ENCODE results near the gene PEX16. TPM values are rescaled to one million over a fixed set of nuclear protein-coding genes. Genes with fewer than 3 reads are reported as not detected.
A peak's percentile ranks its signal among the peaks of the same experiment; 100 is the strongest.

The PEX16 gene
- total RNA-seq, 2 experiments from 2014 or later: 56.3 to 62.0 TPM

DNA sequence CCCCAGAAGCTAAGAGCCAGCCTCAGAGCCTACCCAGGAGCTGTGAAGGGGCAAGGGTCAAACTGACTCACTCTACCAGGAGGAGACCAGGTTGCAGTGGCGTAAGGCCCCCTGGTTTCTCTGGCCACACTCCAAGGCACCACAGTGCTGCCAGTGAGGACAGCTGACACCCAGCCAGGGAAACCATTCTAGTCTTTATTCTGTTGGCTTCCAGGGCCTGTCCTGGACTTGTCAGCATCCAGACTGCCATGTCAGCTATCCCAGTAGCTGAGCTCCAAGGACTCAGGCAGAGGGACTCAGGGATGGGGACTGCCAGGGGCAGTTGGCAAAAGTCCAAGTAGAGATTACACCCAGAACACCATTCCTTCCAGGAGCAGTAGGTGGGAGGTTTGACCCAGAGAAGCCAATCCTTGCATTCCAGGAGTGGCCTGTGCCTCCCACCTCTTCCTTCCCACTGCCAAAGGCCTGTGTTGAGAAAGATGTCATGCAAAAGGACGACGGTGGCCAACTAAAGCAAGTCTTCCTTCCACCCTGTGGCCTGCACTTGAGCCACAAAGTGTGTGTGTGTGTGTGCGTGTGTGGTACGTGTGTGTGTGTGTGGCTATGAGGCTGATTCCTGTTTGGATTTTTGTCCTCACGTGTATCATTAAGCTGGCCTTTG is 35.8 kb downstream of the PEX16 start:
- ATAC-seq (ENCODE audit: poor library complexity) (no peak), DNase-seq (peak in 1 of 14 experiments; percentile 12)
- peak overlapping the region; percentile 35 for H3K4me3 Mint-ChIP-seq
- H3K9me3 ChIP-seq (ENCODE audit: control insufficient read depth in 1 of 2, insufficient read depth in 1 of 2, low read length in 2 of 2): peaks cover 0 to 5% of the 10 kb centered on the region in 2 experiments
- H3K27me3 ChIP-seq (ENCODE audit: control insufficient read depth in 1 of 2, insufficient read depth in 2 of 2, low read length in 2 of 2): no peaks in the 10 kb centered on the region
- peaks cover 13% of the 10 kb centered on the region for H3K4me1 ChIP-seq (ENCODE audit: insufficient read depth, low read length)
- no peak overlapping the region for H3K4me3 ChIP-seq (ENCODE audit: low read length)
- ChIA-PET POLR2A (no interaction called here), CTCF (no interaction called here)
- H3K27me3 Mint-ChIP-seq: no peaks in the 10 kb centered on the region
- H3K27ac Mint-ChIP-seq: peak overlapping the region; percentile 36
- peaks cover 11% of the 10 kb centered on the region for H3K4me1 Mint-ChIP-seq (ENCODE audit: low read depth)
- H3K36me3 ChIP-seq (ENCODE audit: insufficient read depth, low read length): peaks cover 42% of the 10 kb centered on the region
- H3K36me3 Mint-ChIP-seq (ENCODE audit: low read depth): peaks cover 67% of the 10 kb centered on the region
- no peaks in the 10 kb centered on the region for H3K9me3 Mint-ChIP-seq
- no peak overlapping the region for H3K27ac ChIP-seq (ENCODE audit: low read depth in 1 of 2, low read length in 2 of 2)
- intact Hi-C loops (cut with DNase I, micrococcal nuclease): no loop called here
- TF ChIP-seq, protein P1, sequence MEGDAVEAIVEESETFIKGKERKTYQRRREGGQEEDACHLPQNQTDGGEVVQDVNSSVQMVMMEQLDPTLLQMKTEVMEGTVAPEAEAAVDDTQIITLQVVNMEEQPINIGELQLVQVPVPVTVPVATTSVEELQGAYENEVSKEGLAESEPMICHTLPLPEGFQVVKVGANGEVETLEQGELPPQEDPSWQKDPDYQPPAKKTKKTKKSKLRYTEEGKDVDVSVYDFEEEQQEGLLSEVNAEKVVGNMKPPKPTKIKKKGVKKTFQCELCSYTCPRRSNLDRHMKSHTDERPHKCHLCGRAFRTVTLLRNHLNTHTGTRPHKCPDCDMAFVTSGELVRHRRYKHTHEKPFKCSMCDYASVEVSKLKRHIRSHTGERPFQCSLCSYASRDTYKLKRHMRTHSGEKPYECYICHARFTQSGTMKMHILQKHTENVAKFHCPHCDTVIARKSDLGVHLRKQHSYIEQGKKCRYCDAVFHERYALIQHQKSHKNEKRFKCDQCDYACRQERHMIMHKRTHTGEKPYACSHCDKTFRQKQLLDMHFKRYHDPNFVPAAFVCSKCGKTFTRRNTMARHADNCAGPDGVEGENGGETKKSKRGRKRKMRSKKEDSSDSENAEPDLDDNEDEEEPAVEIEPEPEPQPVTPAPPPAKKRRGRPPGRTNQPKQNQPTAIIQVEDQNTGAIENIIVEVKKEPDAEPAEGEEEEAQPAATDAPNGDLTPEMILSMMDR (IDR thresholded peaks at IDR 0.05): no peak

DNA sequence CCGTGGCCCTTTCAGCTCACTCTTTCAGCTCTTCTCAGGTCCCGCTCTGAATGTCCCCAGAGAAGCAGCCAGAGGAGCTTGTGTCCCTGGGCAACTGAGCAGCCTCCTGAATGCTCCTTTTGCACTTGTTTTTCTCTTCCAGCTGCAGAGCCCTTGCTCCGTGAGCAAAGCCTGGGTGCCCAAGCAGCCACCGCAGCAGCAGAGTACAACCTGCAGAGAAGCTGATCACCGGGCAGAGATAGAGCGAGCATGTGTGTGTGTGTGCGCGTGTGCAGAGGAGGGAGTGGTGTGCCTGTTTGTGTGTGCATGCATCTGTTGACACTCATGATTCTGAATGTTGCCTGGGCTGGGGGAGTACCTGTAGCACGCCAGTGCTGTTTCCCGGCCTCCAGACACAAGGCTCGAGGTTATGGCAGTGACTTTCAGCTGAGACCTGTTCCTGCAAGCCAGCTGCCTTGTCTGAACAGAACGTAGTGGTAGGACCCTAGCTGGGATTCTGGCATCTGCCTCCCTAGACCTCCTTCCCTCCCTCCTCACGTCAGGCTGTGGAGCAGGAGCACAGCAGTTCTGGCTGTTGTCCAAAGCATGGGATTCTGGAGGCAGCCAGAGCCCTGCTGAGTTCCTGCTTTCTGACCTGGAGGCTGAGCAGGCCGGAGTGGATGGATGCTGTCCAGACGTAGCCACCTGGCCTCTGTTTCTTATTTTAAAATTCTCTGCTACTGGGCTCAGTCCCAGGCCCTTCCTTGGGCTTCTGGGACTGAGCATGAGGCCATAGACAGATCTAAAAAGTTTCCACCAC is 36.7 kb downstream of the PEX16 start:
- Histone ChIP-seq H3K27me3 (ENCODE audit: control insufficient read depth in 1 of 2, insufficient read depth in 2 of 2, low read length in 2 of 2) (no peaks in the 10 kb centered on the region), H3K27ac (ENCODE audit: low read depth in 1 of 2, low read length in 2 of 2) (no peak overlapping the region), H3K9me3 (ENCODE audit: control insufficient read depth in 1 of 2, insufficient read depth in 1 of 2, low read length in 2 of 2) (peaks cover 0 to 3% of the 10 kb centered on the region in 2 experiments), H3K4me3 (ENCODE audit: low read length) (no peak overlapping the region), H3K4me1 (ENCODE audit: insufficient read depth, low read length) (peaks cover 10% of the 10 kb centered on the region), H3K36me3 (ENCODE audit: insufficient read depth, low read length) (peaks cover 46% of the 10 kb centered on the region)
- TF ChIP-seq, protein P1 (IDR thresholded peaks at IDR 0.05): no peak
- ChIA-PET POLR2A (no interaction called here), CTCF (no interaction called here)
- Mint-ChIP-seq H3K36me3 (ENCODE audit: low read depth) (peaks cover 76% of the 10 kb centered on the region), H3K4me1 (ENCODE audit: low read depth) (peaks cover 11% of the 10 kb centered on the region), H3K27ac (no peak overlapping the region), H3K9me3 (no peaks in the 10 kb centered on the region), H3K4me3 (peak overlapping the region; percentile 58), H3K27me3 (no peaks in the 10 kb centered on the region)
- DNase-seq (no peak), ATAC-seq (ENCODE audit: poor library complexity) (no peak)
- intact Hi-C loops (cut with DNase I, micrococcal nuclease): no loop called here

DNA sequence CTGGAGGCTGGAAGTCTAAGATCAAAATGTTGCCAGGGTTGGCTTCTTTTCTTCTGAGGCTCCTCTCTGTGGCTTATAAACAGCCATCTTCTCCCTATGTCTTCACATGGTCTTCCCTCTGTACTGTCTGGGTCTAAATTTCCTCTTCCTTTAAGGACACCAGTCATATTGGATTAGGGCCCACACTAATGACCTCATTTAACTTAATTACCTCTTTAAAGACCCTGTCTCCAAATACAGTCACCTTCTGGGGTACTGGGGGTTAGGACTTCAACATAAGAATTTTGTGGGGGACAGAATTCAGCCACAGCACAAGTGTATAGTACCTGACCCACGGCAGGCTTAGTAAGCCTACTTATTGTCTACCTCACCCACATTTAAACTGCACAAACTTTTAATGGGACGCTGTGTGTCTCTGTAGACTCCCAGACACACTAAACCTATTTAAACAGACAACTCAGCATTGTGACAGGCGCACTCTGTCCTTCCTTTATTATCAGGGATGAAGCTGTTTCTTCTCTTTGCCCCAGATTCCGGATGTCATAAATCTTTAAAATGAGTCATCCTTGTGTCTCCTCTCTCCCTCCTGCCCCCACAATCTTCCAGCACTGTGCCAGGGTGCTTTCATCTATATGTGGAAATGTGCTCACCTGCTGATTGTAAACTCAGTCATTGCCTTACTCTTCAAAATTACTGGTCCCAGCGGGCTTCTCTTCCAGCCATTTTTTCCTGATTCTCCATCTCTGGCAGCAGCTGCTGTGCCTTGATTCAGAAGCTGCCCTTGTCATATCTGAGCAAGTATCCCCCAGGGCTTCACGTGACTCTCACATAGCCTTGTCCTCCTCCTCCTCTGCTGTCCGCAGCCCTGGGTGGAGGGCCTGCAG is 37.6 kb downstream of the PEX16 start:
- peaks cover 54% of the 10 kb centered on the region for H3K36me3 ChIP-seq (ENCODE audit: insufficient read depth, low read length)
- H3K9me3 ChIP-seq (ENCODE audit: control insufficient read depth in 1 of 2, insufficient read depth in 1 of 2, low read length in 2 of 2): no peaks in the 10 kb centered on the region
- H3K27me3 ChIP-seq (ENCODE audit: control insufficient read depth in 1 of 2, insufficient read depth in 2 of 2, low read length in 2 of 2): no peaks in the 10 kb centered on the region
- TF ChIP-seq, protein P1 (IDR thresholded peaks at IDR 0.05): no peak
- DNase-seq: no peak
- ChIA-PET POLR2A (no interaction called here), CTCF (no interaction called here)
- no peaks in the 10 kb centered on the region for H3K27me3 Mint-ChIP-seq
- ATAC-seq (ENCODE audit: poor library complexity): no peak
- no peak overlapping the region for H3K4me3 ChIP-seq (ENCODE audit: low read length)
- intact Hi-C loops (cut with DNase I, micrococcal nuclease): loop anchor here (10.0 kb wide), 1 partner anchor 125 kb away; no protein-coding TSS in a partner anchor
- H3K27ac ChIP-seq (ENCODE audit: low read depth in 1 of 2, low read length in 2 of 2): no peak overlapping the region
- H3K27ac Mint-ChIP-seq: no peak overlapping the region
- peaks cover 82% of the 10 kb centered on the region for H3K36me3 Mint-ChIP-seq (ENCODE audit: low read depth)
- no peaks in the 10 kb centered on the region for H3K9me3 Mint-ChIP-seq
- peaks cover 8% of the 10 kb centered on the region for H3K4me1 Mint-ChIP-seq (ENCODE audit: low read depth)
- peaks cover 3% of the 10 kb centered on the region for H3K4me1 ChIP-seq (ENCODE audit: insufficient read depth, low read length)
- H3K4me3 Mint-ChIP-seq: no peak overlapping the region
